WI38 (cell line): Measurements from ENCODE around the gene WDFY4.

ENCODE experiments used
- H3K4me3 ChIP-seq: 2 replicates; pipeline ENCODE4 v1.5.1; 2011; ENCODE audit warnings: low read depth, mild to moderate bottlenecking, control low read depth, low read length
- CTCF ChIP-seq: IDR thresholded peaks from 2 replicates; pipeline ENCODE4 v1.5.1; 2012; ENCODE audit warnings: low read depth, mild to moderate bottlenecking, control low read depth, low read length

Gene WDFY4

GRCh38 chr10:48872234-48872633, 187.6 kb downstream of the WDFY4 start:
- H3K4me3 ChIP-seq = no peak overlapping the region
- TF ChIP-seq CTCF = no peak

GRCh38 chr10:48878091-48878490, 193.4 kb downstream of the WDFY4 start:
- TF ChIP-seq CTCF = no peak
- no peak overlapping the region for H3K4me3 ChIP-seq

GRCh38 chr10:48879451-48879850, 194.8 kb downstream of the WDFY4 start:
- no peak overlapping the region for H3K4me3 ChIP-seq
- no peak for TF ChIP-seq CTCF

- no peak for TF ChIP-seq CTCF
- H3K4me3 ChIP-seq = no peak overlapping the region
Measured at GRCh38 chr10:48880016-48880705, 195.5 kb downstream of the WDFY4 start.

- H3K4me3 ChIP-seq = no peak overlapping the region
- no peak for TF ChIP-seq CTCF
Measured at GRCh38 chr10:48881937-48882336, 197.3 kb downstream of the WDFY4 start.

GRCh38 chr10:48882881-48883280, 198.2 kb downstream of the WDFY4 start:
- H3K4me3 ChIP-seq = no peak overlapping the region
- TF ChIP-seq CTCF = no peak

- H3K4me3 ChIP-seq = no peak overlapping the region
- no peak for TF ChIP-seq CTCF
Measured at GRCh38 chr10:48883701-48884100, 199.0 kb downstream of the WDFY4 start.
